ENCODE results near the gene PROZ. TPM values are rescaled to one million over a fixed set of nuclear protein-coding genes. Genes with fewer than 3 reads are reported as not detected.

PROZ gene
- total and polyA plus RNA-seq, 2 of the 13 experiments (the other 11 are each of a cell fraction or from before 2014, with no cell fraction given): 5.6 to 22.5 TPM

GRCh38 chr13:113208421-113209335 is 50.2 kb downstream of the PROZ start, which contains the start of gene PCID2 (continued):
- TF ChIP-seq ZBTB40 (IDR thresholded peaks at IDR 0.05) (peak; percentile 86), ZBTB40 (CRISPR knock-in tag; IDR thresholded peaks at IDR 0.05) (peak; percentile 37; the same call in 1 of the 2 replicates), MED8 (CRISPR knock-in tag; IDR thresholded peaks at IDR 0.05; ENCODE audit: insufficient replicate concordance) (peak; percentile 85), FOXO4 (CRISPR knock-in tag; conservative IDR thresholded peaks at IDR 0.05) (0 out of 2 replicates have a peak, but pooled peaks have one; percentile 68), NR2C2 (CRISPR knock-in tag; IDR thresholded peaks at IDR 0.05; ENCODE audit: borderline replicate concordance) (peak; percentile 90), HNRNPUL1 (IDR thresholded peaks at IDR 0.05; ENCODE audit: low read depth, low read length) (peak; percentile 79; the same call in 1 of the 2 replicates), NFE2L1 (CRISPR knock-in tag; IDR thresholded peaks at IDR 0.05; ENCODE audit: borderline replicate concordance) (peak; percentile 82), SOX13 (IDR thresholded peaks at IDR 0.05) (no peak), SOX13 (CRISPR knock-in tag; conservative IDR thresholded peaks at IDR 0.05 in 1 of 2, IDR thresholded peaks at IDR 0.05 in 1 of 2) (peak in 1 of 2 experiments; percentile 67; a peak in 2 of 4 replicates), ELF4 (CRISPR knock-in tag; IDR thresholded peaks at IDR 0.05; ENCODE audit: borderline replicate concordance) (peak; percentile 26; the same call in 1 of the 2 replicates), ATF1 (CRISPR knock-in tag; IDR thresholded peaks at IDR 0.05) (peak; percentile 83), ZNF460 (CRISPR knock-in tag; IDR thresholded peaks at IDR 0.05; ENCODE audit: borderline replicate concordance) (0 out of 2 replicates have a peak, but pooled peaks have one; percentile 60), ZEB1 (IDR thresholded peaks at IDR 0.05; ENCODE audit: insufficient replicate concordance, low read depth) (no peak), HIC2 (CRISPR knock-in tag; IDR thresholded peaks at IDR 0.05; ENCODE audit: low read depth) (peak; percentile 16; the same call in 1 of the 2 replicates), SRSF4 (IDR thresholded peaks at IDR 0.05; ENCODE audit: low read depth, low read length, poor library complexity, severe bottlenecking) (no peak)

All from HepG2 (cell line).